HG03060 (cell line): Measurements from ENCODE around the gene CNIH3.
"Not testable (repeated sequence)": the region's sequence is repeated elsewhere in the genome, so short reads cannot be mapped to it uniquely, and the experiment has no call there.

ENCODE experiments used
- ATAC-seq: cut with Tn5 transposase; IDR thresholded peaks from one replicate; pipeline ENCODE4 v1.9.1; 2021; ENCODE audit warnings: low read depth, moderate number of reproducible peaks; ENCODE audit not compliant: unreplicated experiment

Gene CNIH3

GRCh38 chr1:224615861-224616755, at the start of gene CNIH3:
TSS of gene CNIH3 (plus strand) at chr1:224616317. CDS start at chr1:224617175, 858 bp downstream.
- ATAC-seq: no peak

- ATAC-seq: not testable (repeated sequence)
Measured at GRCh38 chr1:224566492-224566891, 49.6 kb upstream of the CNIH3 start.

- ATAC-seq: no peak
Measured at GRCh38 chr1:224569276-224569675, 46.8 kb upstream of the CNIH3 start.

- not testable (repeated sequence) for ATAC-seq
Measured at GRCh38 chr1:224571975-224572374, 44.1 kb upstream of the CNIH3 start.

- ATAC-seq: no peak
Measured at GRCh38 chr1:224579526-224579925, 36.6 kb upstream of the CNIH3 start.

GRCh38 chr1:224580006-224580405, 36.1 kb upstream of the CNIH3 start:
- no peak for ATAC-seq

- no peak for ATAC-seq
Measured at GRCh38 chr1:224582041-224582440, 34.1 kb upstream of the CNIH3 start.

GRCh38 chr1:224583774-224584173, 32.3 kb upstream of the CNIH3 start:
- no peak for ATAC-seq

GRCh38 chr1:224585051-224585450, 31.1 kb upstream of the CNIH3 start:
- ATAC-seq: no peak

GRCh38 chr1:224587051-224587450, 29.1 kb upstream of the CNIH3 start:
- ATAC-seq: no peak

- no peak for ATAC-seq
Measured at GRCh38 chr1:224588515-224588914, 27.6 kb upstream of the CNIH3 start.

- ATAC-seq: no peak
Measured at GRCh38 chr1:224589006-224589405, 27.1 kb upstream of the CNIH3 start.

- no peak for ATAC-seq
Measured at GRCh38 chr1:224591326-224591725, 24.8 kb upstream of the CNIH3 start.

GRCh38 chr1:224592636-224593582, 23.2 kb upstream of the CNIH3 start:
- no peak for ATAC-seq

- no peak for ATAC-seq
Measured at GRCh38 chr1:224594360-224594759, 21.8 kb upstream of the CNIH3 start.

GRCh38 chr1:224594851-224595250, 21.3 kb upstream of the CNIH3 start:
- no peak for ATAC-seq

- no peak for ATAC-seq
Measured at GRCh38 chr1:224605482-224606181, 10.5 kb upstream of the CNIH3 start.

GRCh38 chr1:224607188-224608148, 8.6 kb upstream of the CNIH3 start:
- no peak for ATAC-seq

GRCh38 chr1:224609333-224609732, 6.8 kb upstream of the CNIH3 start:
- ATAC-seq: no peak
